Ovary (tissue), 9 donors: Measurements from ENCODE around the gene LDLRAD4. TPM values are rescaled to one million over a fixed set of nuclear protein-coding genes. Genes with fewer than 3 reads are reported as not detected.
"Not testable (repeated sequence)": the region's sequence is repeated elsewhere in the genome, so short reads cannot be mapped to it uniquely, and the experiment has no call there.

Experiments used
- DNase-seq, 5 donors: peaks; one replicate each; pipeline ENCODE4 v3.0.0-alpha.2; 2019 to 2020
- H3K27ac ChIP-seq, 2 donors: fragments of 200-600 bp; one replicate each; pipeline versions ENCODE4 v1.5.1 to v1.8.0; 2019 to 2022
- H3K27me3 ChIP-seq: fragments of 200-600 bp; one replicate; pipeline ENCODE4 v1.8.0; 2022
- H3K36me3 ChIP-seq: fragments of 200-600 bp; sonication (generic); one replicate; pipeline ENCODE4 v1.5.1; 2019
- H3K4me1 ChIP-seq: one replicate; pipeline ENCODE4 v1.8.1; 2013; ENCODE audit warnings: mild to moderate bottlenecking, moderate library complexity; ENCODE audit not compliant: insufficient read depth
- H3K4me3 ChIP-seq: fragments of 200-600 bp; sonication (generic); one replicate; pipeline ENCODE4 v1.5.1; 2017
- H3K9me3 ChIP-seq, 2 donors: fragments of 200-600 bp in 1 of 2; sonication (generic) in 1 of 2; one replicate each; pipeline versions ENCODE4 v1.5.1 to v1.8.1; 2013 to 2019; ENCODE audit warnings: mild to moderate bottlenecking in 1 of 2, moderate library complexity in 1 of 2
- CTCF ChIP-seq, 3 donors: fragments of 450-650 bp in 2 of 3; fragments of 200-600 bp in 1 of 3; IDR thresholded peaks; one replicate each; pipeline versions ENCODE4 v1.5.1 to v1.8.0; 2016 to 2022; ENCODE audit warnings: antibody characterized with exemption in 3 of 3, mild to moderate bottlenecking in 1 of 3
- EP300 ChIP-seq: sonication (generic); formaldehyde crosslinking; IDR thresholded peaks from one replicate; pipeline ENCODE4 v1.6.1; 2017; ENCODE audit warnings: antibody characterized with exemption
- POLR2A ChIP-seq: fragments of 450-650 bp; IDR thresholded peaks from one replicate; pipeline ENCODE4 v1.6.1; 2017; ENCODE audit warnings: antibody characterized with exemption, mild to moderate bottlenecking, moderate library complexity
- WGBS, 3 donors: extraction: QIAGEN DNeasy Blood & Tissue Kit in 1 of 3; methylation state at CpG; one replicate each; pipeline versions ENCODE4 v1.1.5 to v1.1.7; 2013 to 2017; 5-methylcytosine and 5-hydroxymethylcytosine counted together
- intact Hi-C, 4 donors: fragments of 100-400 bp; cut with DNase I; formaldehyde crosslinking; loops; one replicate each; pipeline versions ENCODE4 v1.11.0 to v1.15.1; 2022 to 2023
- polyA plus RNA-seq, 2 donors: library from polyadenylated mRNA; stranded (reverse); fragments of 200-250 nt in 1 of 2; fragments of 350-450 nt in 1 of 2; fragmentation: Illumina TruSeq in 1 of 2; extraction: RNeasy Lipid Tissue Mini Kit (QIAGEN cat#74804) in 1 of 2; gene quantifications; one replicate each; pipeline ENCODE4 v1.2.3, GENCODE V29; 2013 to 2014
- total RNA-seq, 7 donors: library from RNA; depleted of rRNA in 2 of 7; stranded (reverse); fragments of >200 nt in 2 of 7; fragmentation: NEBNext Ultra II Directional in 3 of 7; extraction: Animal tissue kit (Norgen Biotek cat#: 25700) in 3 of 7; gene quantifications; one replicate each; pipeline versions ENCODE4 v1.1.0 to v1.2.4, GENCODE V29; 2016 to 2023
- donor health status: DM: no; HTN: no; CAD: no; lungs with moderate emphysema.
- donor health status: DM: no; HTN: no; CAD: no.
- donor health status: Bipolar disorder and iron deficiency.
- donor health status: DM: yes; HTN: yes; CAD: no.
- donor health status: DM: no; HTN: no; CAD: no.
- donor health status: DM: yes; HTN: yes; CAD: no.

LDLRAD4 gene
- total and polyA plus RNA-seq, 9 donors: 2.3 to 31.6 (median 8.3) TPM

GRCh38 chr18:13474907-13475545, 256.5 kb downstream of the LDLRAD4 start:
- no peak overlapping the region for H3K4me3 ChIP-seq
- no peaks in the 10 kb centered on the region for H3K27me3 ChIP-seq
- TF ChIP-seq CTCF (IDR thresholded peaks at IDR 0.05): no peak
- TF ChIP-seq EP300: no peak
- TF ChIP-seq POLR2A: no peak
- 76 to 78% (median 77%) methylated on average over 6 of the region's 6 CpGs for WGBS, 3 donors
- intact Hi-C loops: no loop called here
- no peak for DNase-seq
- no peak overlapping the region for H3K27ac ChIP-seq
- H3K4me1 ChIP-seq: no peaks in the 10 kb centered on the region
- H3K9me3 ChIP-seq: no peaks in the 10 kb centered on the region
- H3K36me3 ChIP-seq: no peaks in the 10 kb centered on the region

GRCh38 chr18:13476312-13476711, 257.8 kb downstream of the LDLRAD4 start:
- intact Hi-C loops, H3K27me3 ChIP-seq, H3K9me3 ChIP-seq, H3K36me3 ChIP-seq, H3K4me3 ChIP-seq, H3K27ac ChIP-seq, H3K4me1 ChIP-seq, DNase-seq: not testable (repeated sequence)
- WGBS, 3 donors: 91 to 98% (median 98%) methylated on average over 4 of the region's 4 CpGs

- no peaks in the 10 kb centered on the region for H3K4me1 ChIP-seq
- H3K9me3 ChIP-seq: no peaks in the 10 kb centered on the region
- DNase-seq: no peak
- TF ChIP-seq CTCF (IDR thresholded peaks at IDR 0.05): no peak
- H3K4me3 ChIP-seq: no peak overlapping the region
- H3K36me3 ChIP-seq: no peaks in the 10 kb centered on the region
- no peaks in the 10 kb centered on the region for H3K27me3 ChIP-seq
- intact Hi-C loops: no loop called here
- 79 to 85% (median 82%) methylated on average over 6 of the region's 6 CpGs for WGBS, 3 donors
- no peak overlapping the region for H3K27ac ChIP-seq
Observed at GRCh38 chr18:13477147-13477683, 258.7 kb downstream of the LDLRAD4 start.

- TF ChIP-seq CTCF (IDR thresholded peaks at IDR 0.05): no peak
- Histone ChIP-seq H3K4me1 (no peaks in the 10 kb centered on the region), H3K27ac (no peak overlapping the region), H3K36me3 (no peaks in the 10 kb centered on the region), H3K4me3 (no peak overlapping the region), H3K9me3 (no peaks in the 10 kb centered on the region), H3K27me3 (no peaks in the 10 kb centered on the region)
- DNase-seq: no peak
- 60 to 70% (median 68%) methylated on average over 11 of the region's 11 CpGs for WGBS, 3 donors
- intact Hi-C loops: loop anchor here in 1 of 4 donors (5.0 kb wide), 1 partner anchor 48 kb away; no protein-coding TSS in a partner anchor
Observed at GRCh38 chr18:13480571-13481255, 262.2 kb downstream of the LDLRAD4 start.

- H3K36me3 ChIP-seq: no peaks in the 10 kb centered on the region
- DNase-seq: no peak
- no peak for TF ChIP-seq EP300
- TF ChIP-seq CTCF (IDR thresholded peaks at IDR 0.05): no peak
- TF ChIP-seq POLR2A: no peak
- WGBS, 3 donors: 84 to 88% (median 85%) methylated on average over 11 of the region's 11 CpGs
- no peak overlapping the region for H3K27ac ChIP-seq
- H3K27me3 ChIP-seq: no peaks in the 10 kb centered on the region
- H3K4me3 ChIP-seq: no peak overlapping the region
- intact Hi-C loops: loop anchor here in 1 of 4 donors (5.0 kb wide), 1 partner anchor 49 kb away; no protein-coding TSS in a partner anchor
- no peaks in the 10 kb centered on the region for H3K9me3 ChIP-seq
- H3K4me1 ChIP-seq: no peaks in the 10 kb centered on the region
Observed at GRCh38 chr18:13481331-13481730, 262.8 kb downstream of the LDLRAD4 start.
